SK-N-DZ (cell line): Measurements from ENCODE around the gene LSMEM2. TPM values are rescaled to one million over a fixed set of nuclear protein-coding genes. Genes with fewer than 3 reads are reported as not detected.
"Not testable (repeated sequence)": the region's sequence is repeated elsewhere in the genome, so short reads cannot be mapped to it uniquely, and the experiment has no call there.

ENCODE experiments used
- DNase-seq: peaks from one replicate; pipeline ENCODE4 v3.0.0-alpha.2; 2015; ENCODE audit warnings: low spot score
- polyA plus RNA-seq, 2 experiments: library from polyadenylated mRNA; depleted of rRNA; stranded (reverse); fragments of >200 nt; gene quantifications; 2 replicates each; pipeline ENCODE4 v1.2.3, GENCODE V29; 2014

The LSMEM2 gene
- polyA plus RNA-seq (2014; cell fraction: cytosol; rRNA removed), result 0.09 TPM in 1 of 2 replicates, not detected in the other
- not detected in 2 replicates for polyA plus RNA-seq (2014; cell fraction: nucleus; rRNA removed)

DNA sequence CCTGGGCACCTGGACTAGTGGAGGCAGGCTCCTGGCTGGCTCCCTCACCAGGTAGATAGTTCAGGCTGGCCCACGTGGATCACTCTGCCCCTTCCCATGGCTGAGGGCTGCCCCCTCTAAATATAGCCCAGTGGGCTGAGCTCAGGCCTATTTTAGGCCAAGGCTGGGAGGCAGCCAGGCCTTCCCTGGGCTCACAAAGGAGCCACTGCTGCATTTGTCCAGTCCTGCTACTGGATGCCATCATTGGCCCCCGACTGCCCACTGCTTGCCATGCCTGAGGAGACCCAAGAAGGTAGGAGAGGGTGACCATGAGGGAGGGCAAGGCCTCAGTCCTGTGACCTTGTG, at the start of gene LSMEM2:
LSMEM2 (plus strand) TSS at position 208 of the 345 bp plus-strand sequence; CDS start at position 235, 27 bp downstream.
- DNase-seq, result no peak

DNA sequence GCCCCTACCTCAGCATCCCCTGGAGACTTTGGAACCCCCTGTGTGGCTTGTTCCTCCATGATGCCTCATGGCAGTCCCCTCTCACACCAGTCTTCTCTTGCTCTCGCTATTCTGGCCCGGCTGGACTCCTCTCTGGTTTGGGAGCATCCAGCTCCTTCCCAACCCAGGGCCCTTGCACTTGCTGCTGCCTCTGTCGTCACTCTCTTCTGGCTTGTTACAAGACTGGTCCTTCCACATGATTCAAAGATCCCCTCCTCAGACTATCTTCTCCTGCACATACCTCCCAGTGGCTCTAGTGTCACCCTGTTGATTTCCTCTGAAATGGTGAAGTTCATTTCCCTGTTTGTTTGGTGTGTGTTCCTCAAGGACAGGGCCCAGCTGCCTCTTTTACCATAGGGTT, 49.4 kb upstream of the LSMEM2 start:
- no peak for DNase-seq

DNA sequence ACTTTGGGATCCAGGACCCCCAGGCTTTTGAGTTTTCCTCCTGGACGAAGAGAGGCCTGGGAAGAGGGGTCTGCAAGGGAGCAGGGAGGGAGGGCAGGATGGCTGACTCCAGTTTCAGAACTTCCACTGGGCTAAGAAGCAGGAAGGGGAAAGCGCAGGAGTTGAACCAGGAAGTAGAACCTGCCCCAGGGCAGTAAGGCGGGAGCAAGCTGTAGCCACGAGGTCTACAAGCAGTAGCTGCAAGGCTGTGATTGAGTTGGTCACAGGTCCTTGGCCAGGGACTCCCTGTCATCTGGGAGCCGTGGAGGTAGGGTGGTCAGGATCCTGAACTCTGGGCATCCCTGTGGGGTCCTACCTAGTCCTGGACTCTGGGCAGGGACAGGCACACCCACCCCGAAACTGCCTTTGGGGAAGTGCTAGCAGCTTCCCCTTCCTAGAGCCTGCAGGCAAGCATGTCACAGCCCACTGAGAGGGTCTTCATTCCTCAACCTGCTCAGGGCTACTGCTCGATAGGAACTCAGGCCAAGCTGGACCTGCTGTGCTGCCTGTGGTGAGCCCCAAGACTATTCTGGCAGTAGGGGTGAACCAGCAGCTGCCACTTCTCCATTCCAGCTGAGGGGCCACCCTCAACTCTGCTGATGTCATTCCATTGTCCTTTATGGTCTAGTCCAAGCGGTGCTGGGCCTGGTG, 48.6 kb upstream of the LSMEM2 start:
- DNase-seq, result no peak

DNA sequence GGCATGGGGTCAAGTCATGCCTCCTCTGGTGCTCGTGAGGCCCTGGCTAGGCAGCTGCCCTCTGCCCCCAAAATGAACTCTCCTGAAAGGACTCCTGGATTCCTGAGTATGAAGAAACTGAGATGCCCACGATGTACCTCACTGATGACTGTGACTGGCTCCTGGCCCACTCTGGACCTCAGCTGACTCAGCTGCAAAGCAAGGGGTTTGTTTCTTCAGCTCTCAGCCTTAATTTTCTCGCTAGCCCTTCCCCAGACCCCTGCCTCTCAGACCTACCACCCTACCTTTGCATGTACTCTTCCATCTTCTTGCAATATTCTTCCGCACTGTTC, 48.1 kb upstream of the LSMEM2 start:
- no peak for DNase-seq

DNA sequence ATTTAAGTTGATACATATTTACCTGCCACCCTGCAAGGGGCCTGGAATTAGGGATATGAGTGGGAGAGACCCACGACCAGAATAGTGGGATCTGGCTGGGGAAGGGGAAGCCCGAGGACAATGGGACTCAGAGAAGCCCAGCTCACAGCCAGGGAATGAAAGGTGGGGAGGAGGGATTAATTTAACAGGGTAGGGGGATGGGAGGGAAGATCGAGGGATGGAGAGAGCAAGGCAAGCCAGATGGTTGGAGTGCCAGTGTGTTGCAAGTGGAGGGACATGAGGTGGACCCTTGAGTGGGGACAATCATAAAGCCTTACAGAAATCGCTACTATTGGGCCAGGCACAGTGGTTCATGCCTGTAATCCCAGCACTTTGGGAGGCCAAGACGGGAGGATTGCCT, 47.3 kb upstream of the LSMEM2 start:
- no peak for DNase-seq

DNA sequence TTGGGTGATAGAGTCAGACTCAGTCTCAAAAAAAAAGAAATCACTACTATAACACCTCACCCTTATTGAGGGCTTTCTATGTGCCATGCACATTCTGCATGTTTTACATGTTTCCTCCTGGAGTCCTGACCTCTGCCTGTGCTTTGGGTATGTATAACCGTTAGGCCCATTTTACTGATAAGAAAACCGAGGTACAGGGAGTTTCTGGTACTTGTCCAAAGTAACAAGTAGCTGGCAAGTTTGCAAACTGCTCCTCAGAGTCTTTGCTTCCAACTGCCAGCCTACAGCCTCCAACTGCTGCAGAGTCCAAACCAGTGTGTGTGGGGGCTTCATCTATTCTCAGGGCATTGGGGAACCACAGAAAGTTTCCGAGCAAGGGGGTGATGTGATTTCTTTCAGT, 46.6 kb upstream of the LSMEM2 start:
- no peak for DNase-seq

DNA sequence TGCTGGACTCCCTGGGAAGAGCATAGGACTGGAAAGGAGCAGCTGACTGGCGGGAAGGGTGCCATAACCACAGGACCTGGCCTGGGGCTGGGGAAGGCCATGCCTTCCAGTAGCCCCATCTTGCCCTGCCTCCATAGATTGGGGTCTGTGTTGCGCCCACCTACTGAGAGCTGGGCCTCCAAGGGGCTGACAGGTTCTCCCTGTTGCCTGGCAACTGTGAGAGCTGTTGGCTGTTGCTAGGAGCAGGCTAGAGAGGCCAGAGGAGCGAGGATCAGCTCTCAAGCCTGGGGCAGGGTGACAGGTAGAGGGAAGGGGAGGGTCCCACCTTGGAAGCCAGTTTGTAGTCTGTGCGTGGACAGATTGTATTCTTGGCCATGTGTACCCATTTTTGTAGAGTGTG, 45.7 kb upstream of the LSMEM2 start:
- no peak for DNase-seq

DNA sequence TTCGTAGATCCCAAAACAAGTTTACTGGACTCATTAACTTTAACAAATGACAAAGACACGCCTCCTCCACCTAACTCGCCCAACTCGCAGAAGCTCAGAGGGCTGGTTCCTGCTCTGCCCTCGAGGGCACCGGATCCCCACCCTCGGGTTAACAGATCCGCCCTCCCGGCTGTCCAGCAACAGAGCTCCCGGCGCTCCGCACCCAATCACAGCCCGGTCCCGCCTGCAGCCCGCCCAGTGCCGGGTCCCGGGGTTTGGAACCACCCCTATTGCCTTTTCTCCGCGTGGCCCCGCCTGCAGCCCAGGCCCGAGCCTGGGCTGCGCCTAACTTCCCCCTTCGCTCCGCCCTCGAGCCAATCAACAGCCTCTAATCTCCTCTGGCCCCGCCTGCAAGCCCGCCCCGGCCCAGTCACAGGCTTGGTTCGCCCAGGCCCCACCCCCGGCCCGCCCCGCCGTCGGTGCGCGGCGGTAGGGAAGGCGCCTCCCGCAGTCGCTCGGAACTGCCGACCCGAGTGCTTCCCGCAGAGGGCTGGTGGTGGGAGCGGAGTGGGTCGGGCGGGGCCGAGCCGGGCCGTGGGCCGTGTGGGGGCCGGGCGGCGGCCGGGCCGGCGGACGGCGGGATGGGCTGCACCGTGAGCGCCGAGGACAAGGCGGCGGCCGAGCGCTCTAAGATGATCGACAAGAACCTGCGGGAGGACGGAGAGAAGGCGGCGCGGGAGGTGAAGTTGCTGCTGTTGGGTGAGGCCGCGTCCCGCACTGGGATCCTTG, 43.0 kb upstream of the LSMEM2 start, which contains the start of gene GNAI2:
GNAI2 (plus strand) TSS at position 489 of the 768 bp plus-strand sequence; CDS start at position 621, 132 bp downstream.
- peak; percentile 97 for DNase-seq

DNA sequence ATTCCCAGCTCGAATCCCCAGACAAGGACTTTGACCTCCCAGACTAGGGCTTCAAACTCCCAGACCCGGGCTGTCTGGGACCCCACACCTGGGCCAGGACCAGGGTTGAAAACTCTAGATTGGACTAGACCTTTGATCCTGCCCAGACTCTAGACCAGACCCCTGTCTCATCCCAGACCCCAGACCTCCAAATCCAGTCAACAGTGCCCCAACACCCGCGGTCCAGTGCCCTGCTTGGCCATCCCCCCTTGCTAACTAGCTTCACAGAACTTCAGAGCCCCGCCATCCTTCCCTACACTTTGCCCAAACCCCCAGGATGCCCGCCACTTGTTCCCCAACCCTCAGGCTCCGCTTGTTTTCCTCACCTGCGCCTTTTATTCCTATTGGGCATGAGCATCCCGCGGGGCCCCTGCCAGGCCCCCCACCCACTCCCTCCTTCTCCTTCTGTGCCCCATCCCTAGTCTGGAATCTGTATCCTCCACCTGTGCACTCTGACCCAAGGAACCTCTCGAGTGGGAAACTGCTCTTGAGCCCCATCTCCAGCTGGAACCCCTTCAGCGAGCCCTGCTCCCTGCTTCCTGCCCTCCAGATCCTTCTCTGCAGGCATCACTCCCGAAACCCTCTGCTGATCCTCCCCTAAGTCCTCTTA, 42.3 kb upstream of the LSMEM2 start:
- no peak for DNase-seq

DNA sequence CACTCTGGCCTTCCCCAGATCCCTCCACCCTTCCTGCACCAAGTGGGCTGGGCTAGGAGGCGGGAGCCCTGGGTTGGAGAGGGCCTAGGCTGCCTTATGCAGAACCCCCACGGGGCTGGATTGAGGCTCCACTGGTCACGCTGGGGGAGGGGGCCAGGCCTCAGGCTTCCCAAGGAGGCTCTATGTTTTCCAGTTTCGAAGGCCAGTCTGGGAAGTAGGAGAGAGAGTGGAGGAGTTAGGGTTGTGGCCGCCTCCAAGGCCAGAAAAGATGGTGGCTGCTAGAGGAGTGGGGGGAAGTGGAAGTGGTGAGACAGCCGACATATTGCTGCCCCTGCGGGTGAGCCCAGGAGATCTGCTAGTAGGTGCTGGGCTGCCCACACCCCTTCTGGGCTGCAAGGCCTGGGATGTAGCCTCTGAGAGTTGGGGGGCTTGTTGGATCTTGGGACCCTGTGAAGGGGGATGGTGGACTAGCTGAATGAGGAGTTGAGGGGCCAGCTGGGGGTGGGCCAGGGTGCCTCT, 41.7 kb upstream of the LSMEM2 start:
- DNase-seq, result peak; percentile 35

DNA sequence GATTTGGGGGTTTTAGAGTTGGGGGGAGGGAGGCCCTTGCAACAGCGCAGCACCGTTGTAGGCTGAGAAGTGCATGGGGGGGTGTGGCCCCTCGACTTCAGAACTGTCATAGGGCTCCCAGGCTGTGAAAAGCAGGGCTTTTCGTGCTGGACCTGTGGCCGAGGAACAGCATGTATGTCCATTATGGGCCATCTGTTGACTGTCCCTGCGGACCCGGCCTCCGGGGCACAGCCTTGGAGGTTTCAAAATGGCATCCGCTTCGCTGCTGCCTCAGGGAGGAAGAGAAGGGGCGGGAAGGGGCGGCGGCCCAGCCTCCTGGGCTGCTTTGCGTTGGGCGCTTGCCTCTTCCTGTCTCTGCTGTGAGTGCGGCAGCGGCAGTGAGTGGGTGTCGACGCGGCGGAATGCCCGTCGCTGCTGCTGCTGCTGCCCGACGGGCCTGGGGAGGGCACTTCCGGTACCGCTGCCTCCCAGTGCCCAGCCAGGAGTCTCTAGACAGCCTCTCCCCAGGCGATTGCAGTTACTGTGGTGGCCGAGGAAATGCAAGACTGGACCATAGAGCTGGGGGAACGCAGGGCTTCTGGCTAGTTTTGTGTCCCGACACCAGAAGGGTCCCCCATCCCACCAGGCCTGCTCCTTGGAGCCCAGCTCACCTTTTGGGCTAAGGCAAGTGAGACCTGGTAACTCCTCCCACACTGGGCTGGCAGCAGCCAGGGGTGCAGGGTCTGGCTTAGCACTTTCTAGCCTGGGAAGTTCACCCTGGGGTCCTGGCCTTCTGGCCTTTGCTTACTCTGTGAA, 40.9 kb upstream of the LSMEM2 start:
- DNase-seq, result peak; percentile 39

DNA sequence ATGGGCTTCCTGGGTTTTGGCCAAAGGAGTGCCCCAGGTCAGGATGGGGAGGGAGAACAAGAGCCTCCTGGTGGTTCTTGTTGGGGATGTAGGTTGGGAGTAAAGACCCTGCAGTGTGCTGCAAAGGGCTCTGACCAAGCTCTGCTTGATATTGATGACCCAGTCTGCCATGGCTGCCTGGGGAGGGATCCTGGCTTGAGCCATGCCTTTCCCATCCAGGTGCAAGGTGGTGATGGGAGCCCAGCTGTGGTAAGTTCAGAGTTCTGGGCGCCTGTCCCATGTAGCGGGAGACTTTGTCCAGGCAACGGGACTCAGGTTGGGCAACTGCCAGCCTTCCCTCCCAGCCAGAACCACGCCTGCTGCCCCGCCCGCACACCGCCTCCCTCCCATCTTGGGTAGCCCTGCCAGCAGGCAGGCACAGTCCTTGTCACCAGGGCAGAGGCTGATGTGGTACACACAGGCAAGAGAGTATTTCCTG, 40.3 kb upstream of the LSMEM2 start:
- no peak for DNase-seq

DNA sequence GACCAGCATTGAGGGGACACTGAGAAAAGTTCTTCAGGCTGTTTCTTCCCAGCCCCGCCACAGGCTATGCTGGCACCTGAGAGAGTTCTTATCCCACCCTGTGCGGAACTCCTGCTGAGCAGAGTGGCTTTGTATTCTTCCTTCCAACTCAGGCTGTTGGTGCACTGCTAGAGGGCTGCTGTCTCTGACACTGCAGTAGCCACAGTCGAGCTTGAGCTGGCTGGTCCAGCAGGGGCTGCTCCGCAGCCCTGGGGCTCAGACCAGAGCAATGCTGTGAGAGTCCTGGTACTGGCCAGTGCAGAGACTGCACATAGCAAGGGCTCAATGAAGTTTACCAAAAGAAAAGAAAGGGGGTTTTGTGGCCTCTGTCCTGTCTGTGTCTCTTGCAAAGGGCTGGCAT, 39.2 kb upstream of the LSMEM2 start:
- DNase-seq, result no peak

DNA sequence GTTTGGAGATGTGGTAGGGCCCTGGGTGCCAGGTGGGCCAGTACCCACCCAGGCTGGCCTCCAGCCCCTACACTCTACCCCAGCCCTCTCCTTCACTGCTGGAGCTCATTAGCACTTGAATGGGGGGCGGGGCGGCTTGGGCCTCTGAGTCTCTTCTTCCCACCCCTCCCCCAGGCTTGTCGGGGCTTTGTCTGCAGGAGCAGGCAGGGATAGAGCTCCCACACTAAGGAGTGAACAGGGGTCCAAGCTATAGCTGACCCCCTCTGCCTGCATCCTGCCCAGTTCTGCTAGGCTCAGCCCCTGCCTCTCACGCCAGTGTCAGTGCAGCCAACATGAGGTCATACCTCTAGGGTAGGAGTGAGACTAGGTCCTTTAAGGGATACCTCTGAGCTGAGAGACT, 37.7 kb upstream of the LSMEM2 start:
- no peak for DNase-seq

DNA sequence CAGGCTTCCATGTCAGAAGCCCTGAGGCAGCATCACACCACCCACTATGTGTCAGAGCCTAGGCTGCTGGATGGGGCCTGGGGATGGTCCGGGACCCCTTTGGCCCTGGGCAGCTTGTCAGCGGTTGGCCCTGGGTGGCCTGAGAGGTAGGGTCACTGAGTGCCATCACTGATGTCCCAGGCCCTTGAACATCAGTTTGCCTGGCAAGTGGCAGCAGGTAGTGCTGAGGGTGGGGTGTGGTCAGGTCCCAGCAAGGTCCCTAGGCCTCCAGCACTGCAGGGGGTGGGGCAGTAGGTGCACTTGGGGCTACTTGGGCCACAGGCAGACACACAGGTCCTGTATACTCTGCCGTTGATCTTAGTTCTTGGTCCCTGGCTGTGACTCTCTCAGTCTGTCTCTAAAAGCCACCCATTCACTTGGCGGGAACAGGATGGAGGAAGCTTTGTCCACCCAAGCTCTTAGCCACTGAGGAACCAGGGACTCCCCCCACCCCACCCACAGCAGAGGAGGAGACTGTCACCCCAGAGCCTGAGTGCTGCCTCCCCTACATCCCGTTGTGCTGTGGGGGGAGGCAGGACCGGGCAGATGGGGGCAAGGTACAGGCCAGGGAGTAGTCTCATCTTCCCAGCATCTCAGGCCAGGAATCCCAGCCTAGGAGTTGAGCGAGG, 37.0 kb upstream of the LSMEM2 start:
- no peak for DNase-seq

DNA sequence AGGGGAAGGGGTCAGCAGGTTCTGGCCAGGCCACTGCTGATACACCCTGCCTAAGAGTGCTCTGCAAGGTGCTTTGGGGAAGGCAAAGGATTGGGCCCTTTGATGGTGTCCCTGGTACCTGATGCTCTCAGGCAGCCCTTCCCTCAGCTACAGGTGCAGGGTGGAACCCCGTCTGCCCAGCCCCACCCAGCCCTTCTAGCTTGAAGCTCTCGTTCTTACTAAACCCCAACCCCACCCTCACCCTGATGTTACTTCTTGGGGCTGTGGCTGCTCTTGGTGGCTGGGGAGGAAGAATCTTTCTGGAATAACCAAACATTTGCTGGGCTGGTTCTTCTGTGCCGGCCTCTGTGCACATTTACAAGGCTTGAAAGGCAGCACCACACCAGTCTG, 36.5 kb upstream of the LSMEM2 start:
- DNase-seq, result no peak

DNA sequence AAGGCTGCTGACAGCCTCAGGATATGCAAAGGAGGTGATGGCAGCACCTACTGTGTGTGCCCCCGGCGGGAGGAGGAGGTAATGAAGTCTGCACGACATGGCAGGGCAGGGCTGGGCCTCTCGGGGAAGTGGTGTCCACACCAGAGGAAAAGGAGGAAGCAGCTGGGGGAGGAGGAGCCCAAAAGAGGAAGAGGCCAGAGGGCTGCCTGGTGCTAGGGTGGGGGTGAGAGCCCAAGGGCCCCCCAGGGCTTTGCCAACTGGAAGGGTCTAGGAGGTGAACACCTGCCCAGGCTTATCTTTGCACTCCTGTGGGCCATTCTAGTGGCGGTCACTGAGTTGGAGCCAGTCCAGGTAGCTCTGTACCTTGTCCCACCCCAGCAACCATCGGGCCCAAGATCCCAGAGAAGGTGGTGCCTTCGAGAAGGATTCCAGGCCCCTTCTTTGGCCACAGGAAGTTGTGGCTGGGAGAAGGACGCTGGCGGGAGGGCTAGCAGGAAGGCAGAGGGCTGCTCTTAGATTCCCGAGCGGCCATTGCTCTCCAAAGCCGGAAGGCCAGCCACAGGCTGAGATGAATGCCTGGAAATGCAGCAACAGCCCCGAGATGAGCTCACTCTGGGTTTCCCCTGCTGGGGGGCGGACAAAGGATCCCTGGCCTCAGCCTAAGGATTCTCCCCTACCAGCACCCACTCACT, 35.9 kb upstream of the LSMEM2 start:
- DNase-seq, result no peak

DNA sequence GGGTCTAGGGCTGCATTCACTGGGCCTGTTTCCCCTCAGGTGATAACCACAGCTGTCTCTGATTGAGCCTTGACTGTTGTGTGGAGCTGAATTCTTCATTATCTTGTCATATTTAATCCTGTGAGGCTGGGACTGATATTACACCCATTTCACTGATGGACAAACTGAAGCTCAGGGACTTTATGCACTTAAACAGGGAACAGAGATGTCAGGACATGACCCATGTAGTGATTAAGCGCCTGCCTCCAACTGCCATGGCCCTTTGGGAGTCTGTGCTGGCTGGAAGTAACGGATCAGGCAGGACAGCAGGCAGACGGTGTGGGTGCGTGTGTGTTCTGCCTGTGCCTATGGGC, 35.4 kb upstream of the LSMEM2 start:
- no peak for DNase-seq

DNA sequence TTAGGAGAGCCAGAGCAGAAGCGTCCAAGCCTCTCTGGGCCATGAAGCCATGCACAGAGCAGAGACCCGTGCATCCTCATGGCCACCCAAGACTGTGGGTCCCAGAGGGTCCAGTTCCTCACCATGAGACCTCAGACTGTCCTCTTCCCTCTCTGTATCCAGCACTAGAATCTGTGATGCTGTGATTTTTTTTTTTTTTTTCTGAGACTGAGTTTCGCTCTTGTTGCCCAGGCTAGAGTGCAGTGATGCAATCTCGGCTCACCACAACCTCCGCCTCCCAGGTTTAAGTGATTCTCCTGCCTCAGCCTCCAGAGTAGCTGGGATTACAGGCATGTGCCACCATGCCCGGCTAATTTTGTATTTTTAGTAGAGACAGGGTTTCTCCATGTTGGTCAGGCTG, 34.1 kb upstream of the LSMEM2 start:
- DNase-seq, result not testable (repeated sequence)

DNA sequence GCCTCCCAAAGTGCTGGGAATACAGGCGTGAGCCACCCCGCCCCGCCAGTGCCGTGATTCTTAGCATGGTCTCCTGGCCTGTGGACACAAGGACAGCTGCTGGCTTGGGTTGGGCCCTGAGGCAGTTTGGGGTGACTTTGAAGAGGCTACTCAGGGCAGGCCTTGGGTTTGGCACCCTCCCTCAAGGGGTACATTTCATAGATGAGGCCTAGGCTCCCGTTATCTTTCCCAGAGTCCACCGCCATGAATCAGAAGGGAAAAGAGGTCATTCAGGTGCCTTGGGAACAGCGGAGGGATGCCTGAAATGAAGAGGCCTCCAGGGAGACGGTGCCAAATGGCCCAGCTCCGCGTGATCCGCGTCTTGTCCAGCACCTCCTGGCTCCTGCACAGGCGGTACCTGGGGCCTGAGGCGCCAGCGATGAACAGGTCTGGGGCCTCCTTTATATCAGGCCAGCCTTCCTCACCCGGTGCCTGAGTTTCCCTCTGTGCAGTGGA, 33.6 kb upstream of the LSMEM2 start:
- no peak for DNase-seq
